H1 (cell line): ENCODE measurements around the gene MEIS2. TPM values are rescaled to one million over a fixed set of nuclear protein-coding genes. Genes with fewer than 3 reads are reported as not detected.

Experiments used
- CTCF ChIA-PET: fragments of 300-600 bp; sonication (Branson Sonifier 250); formaldehyde crosslinking; loops from one replicate; lab custom pipeline; 2021; ENCODE audit not compliant: partially characterized antibody; lab: Charles Lee
- POLR2A ChIA-PET: fragments of 300-600 bp; sonication (Branson Sonifier 250); formaldehyde crosslinking; loops from one replicate; lab custom pipeline; 2021; ENCODE audit warnings: inconsistent platforms; ENCODE audit not compliant: partially characterized antibody; lab: Charles Lee
- DNase-seq, 2 experiments: peaks; one replicate each; pipeline versions ENCODE4 v3.0.0 to v3.0.0-alpha.2; 2010 to 2022; ENCODE audit warnings: low spot score in 2 of 2, low read depth in 1 of 2, mixed read lengths in 1 of 2
- FAIRE-seq: peaks from 2 replicates; lab custom pipeline; 2011; peaks lifted over from hg19 to GRCh38; lab: Jason Lieb, UNC
- H2AFZ ChIP-seq: 2 replicates; pipeline ENCODE4 v1.8.1; 2012; ENCODE audit warnings: low read length, inconsistent platforms
- H2AK5ac ChIP-seq: 2 replicates; pipeline ENCODE4 v1.6.1; 2013; ENCODE audit warnings: low read depth, low read length
- H2BK120ac ChIP-seq: replicated peaks from 2 replicates; pipeline ENCODE3; 2013; ENCODE audit warnings: low read depth, low read length, inconsistent platforms
- H2BK12ac ChIP-seq: 2 replicates; pipeline ENCODE4 v1.6.1; 2013; ENCODE audit warnings: low read depth, low read length
- H2BK15ac ChIP-seq: 2 replicates; pipeline ENCODE4 v1.6.1; 2013; ENCODE audit warnings: low read length
- H2BK20ac ChIP-seq: 2 replicates; pipeline ENCODE4 v1.6.1; 2013; ENCODE audit warnings: low read length
- H2BK5ac ChIP-seq: 2 replicates; pipeline ENCODE4 v1.6.1; 2013; ENCODE audit warnings: low read depth, low read length
- H3K14ac ChIP-seq: 2 replicates; pipeline ENCODE4 v1.6.1; 2013; ENCODE audit warnings: inconsistent platforms; ENCODE audit not compliant: insufficient read length
- H3K18ac ChIP-seq: 2 replicates; pipeline ENCODE4 v1.6.1; 2013; ENCODE audit warnings: low read length; ENCODE audit errors: extremely low read depth
- H3K23ac ChIP-seq: 2 replicates; pipeline ENCODE4 v1.6.1; 2013; ENCODE audit warnings: inconsistent platforms; ENCODE audit not compliant: insufficient read length
- H3K23me2 ChIP-seq: 2 replicates; pipeline ENCODE4 v1.6.1; 2013; ENCODE audit warnings: low read depth, low read length
- H3K27ac ChIP-seq: 2 replicates; pipeline ENCODE4 v1.6.1; 2011; ENCODE audit warnings: low read depth, low read length, inconsistent platforms
- H3K27me3 ChIP-seq, 4 experiments: replicated peaks in 1 of 4; 1 replicate in 1 of 4; 2 replicates in 3 of 4; pipeline versions ENCODE4 v1.6.1 to v1.8.1; 2011 to 2013; ENCODE audit warnings: low read length in 3 of 4, mild to moderate bottlenecking in 3 of 4, inconsistent platforms in 2 of 4, mixed read lengths in 2 of 4, moderate library complexity in 1 of 4; ENCODE audit not compliant: control insufficient read depth in 3 of 4, insufficient read depth in 3 of 4; ENCODE audit errors: extremely low read depth in 1 of 4
- H3K36me3 ChIP-seq, 4 experiments: 2 replicates each; pipeline versions ENCODE4 v1.6.1 to v1.8.1; 2011 to 2013; ENCODE audit warnings: mild to moderate bottlenecking in 4 of 4, low read length in 3 of 4, moderate library complexity in 2 of 4, control low read depth in 1 of 4, inconsistent platforms in 1 of 4; ENCODE audit not compliant: insufficient read depth in 4 of 4, control insufficient read depth in 2 of 4
- H3K4ac ChIP-seq: replicated peaks from 2 replicates; pipeline ENCODE3; 2013; ENCODE audit warnings: low read length, low read depth, mixed read lengths, inconsistent platforms; ENCODE audit not compliant: insufficient read length
- H3K4me1 ChIP-seq, 4 experiments: replicated peaks in 1 of 4; 1 replicate in 1 of 4; 2 replicates in 3 of 4; pipeline versions ENCODE4 v1.6.1 to v1.8.1; 2011 to 2013; ENCODE audit warnings: low read length in 3 of 4, inconsistent platforms in 2 of 4, mixed read lengths in 1 of 4; ENCODE audit not compliant: insufficient read depth in 4 of 4, control insufficient read depth in 3 of 4
- H3K4me2 ChIP-seq, 2 experiments: 2 replicates each; pipeline versions ENCODE4 v1.6.1 to v1.8.1; 2011 to 2013; ENCODE audit warnings: low read depth in 2 of 2, low read length in 2 of 2, control low read depth in 1 of 2, inconsistent platforms in 1 of 2, mild to moderate bottlenecking in 1 of 2; ENCODE audit not compliant: insufficient read depth in 1 of 2
- H3K4me3 ChIP-seq, 4 experiments: fragments of 200-600, 300-600 bp in 1 of 4; sonication (generic), shearing (Covaris generic), sonication (Bioruptor Twin) in 1 of 4; 2 replicates each; pipeline versions ENCODE4 v1.5.1 to v1.8.1; 2011 to 2016; ENCODE audit warnings: low read length in 4 of 4, low read depth in 3 of 4, control low read depth in 2 of 4, inconsistent platforms in 2 of 4, mild to moderate bottlenecking in 2 of 4, mixed read lengths in 1 of 4, moderate library complexity in 1 of 4; ENCODE audit not compliant: insufficient read depth in 2 of 4; ENCODE audit errors: extremely low read depth in 1 of 4
- H3K56ac ChIP-seq: replicated peaks from 2 replicates; pipeline ENCODE3; 2013; ENCODE audit warnings: low read depth, mild to moderate bottlenecking, mixed read lengths, low read length, inconsistent platforms; ENCODE audit not compliant: insufficient read length
- H3K79me1 ChIP-seq: 2 replicates; pipeline ENCODE4 v1.6.1; 2013; ENCODE audit warnings: low read depth, low read length, control low read depth
- H3K79me2 ChIP-seq, 2 experiments: 2 replicates each; pipeline versions ENCODE4 v1.6.1 to v1.8.1; 2012 to 2013; ENCODE audit warnings: low read length in 2 of 2, mild to moderate bottlenecking in 2 of 2, inconsistent platforms in 1 of 2; ENCODE audit not compliant: insufficient read depth in 2 of 2, control insufficient read depth in 1 of 2
- H3K9ac ChIP-seq, 4 experiments: replicated peaks in 1 of 4; 1 replicate in 1 of 4; 2 replicates in 3 of 4; pipeline versions ENCODE4 v1.6.1 to v1.8.1; 2011 to 2013; ENCODE audit warnings: low read depth in 3 of 4, low read length in 3 of 4, control low read depth in 2 of 4, mild to moderate bottlenecking in 2 of 4, moderate library complexity in 2 of 4, inconsistent platforms in 1 of 4; ENCODE audit errors: extremely low read depth in 1 of 4
- H3K9me3 ChIP-seq, 2 experiments: 2 replicates each; pipeline versions ENCODE4 v1.6.1 to v1.8.1; 2012 to 2013; ENCODE audit warnings: mild to moderate bottlenecking in 2 of 2, moderate library complexity in 2 of 2, control low read depth in 1 of 2, inconsistent platforms in 1 of 2, low read depth in 1 of 2, low read length in 1 of 2, mixed read lengths in 1 of 2; ENCODE audit not compliant: insufficient read depth in 2 of 2
- H4K20me1 ChIP-seq, 2 experiments: replicated peaks in 1 of 2; 2 replicates each; pipeline versions ENCODE3 to v1.8.1; 2011 to 2013; ENCODE audit warnings: inconsistent platforms in 2 of 2, low read length in 2 of 2, mild to moderate bottlenecking in 1 of 2; ENCODE audit not compliant: insufficient read depth in 2 of 2, control insufficient read depth in 1 of 2
- H4K5ac ChIP-seq: 2 replicates; pipeline ENCODE4 v1.6.1; 2013; ENCODE audit warnings: low read length, low read depth, mixed read lengths, inconsistent platforms; ENCODE audit not compliant: insufficient read length
- H4K8ac ChIP-seq: 2 replicates; pipeline ENCODE4 v1.8.0; 2013; ENCODE audit warnings: mild to moderate bottlenecking, moderate library complexity, low read length, inconsistent platforms; ENCODE audit not compliant: insufficient read depth; ENCODE audit errors: extremely low read depth
- H4K91ac ChIP-seq: replicated peaks from 2 replicates; pipeline ENCODE3; 2013; ENCODE audit warnings: low read length, mixed read lengths, inconsistent platforms; ENCODE audit not compliant: insufficient read length
- ATF3 ChIP-seq: IDR thresholded peaks from 2 replicates; pipeline ENCODE4 v1.6.1; 2011; ENCODE audit warnings: low read depth, mild to moderate bottlenecking, low read length; ENCODE audit not compliant: insufficient read depth
- HDAC6 ChIP-seq: IDR thresholded peaks from one replicate; pipeline ENCODE4 v1.7.1; 2012; ENCODE audit warnings: low read depth, mild to moderate bottlenecking, inconsistent platforms, low read length, moderate library complexity
- JUN ChIP-seq: IDR thresholded peaks from 2 replicates; pipeline ENCODE4 v1.6.1; 2011; ENCODE audit warnings: low read depth, mild to moderate bottlenecking, improper control_type of control experiment, low read length
- JUND ChIP-seq: IDR thresholded peaks from 2 replicates; pipeline ENCODE4 v1.6.1; 2011; ENCODE audit warnings: mild to moderate bottlenecking, improper control_type of control experiment, low read length
- KDM4A ChIP-seq: IDR thresholded peaks from one replicate; pipeline ENCODE4 v1.7.1; 2012; ENCODE audit warnings: low read depth, mild to moderate bottlenecking, moderate library complexity, low read length, inconsistent platforms; ENCODE audit not compliant: severe bottlenecking
- POU5F1 ChIP-seq: IDR thresholded peaks from 2 replicates; pipeline ENCODE4 v1.6.1; 2011; ENCODE audit warnings: low read depth, mild to moderate bottlenecking, low read length, moderate library complexity
- RBBP5 ChIP-seq: IDR thresholded peaks from 2 replicates; pipeline ENCODE4 v1.7.1; 2012; ENCODE audit warnings: low read depth, mild to moderate bottlenecking, inconsistent platforms, low read length, moderate library complexity, borderline replicate concordance
- RFX5 ChIP-seq: IDR thresholded peaks from 2 replicates; pipeline ENCODE4 v1.6.1; 2011; ENCODE audit warnings: low read depth, low read length, improper control_type of control experiment, borderline replicate concordance
- SIN3A ChIP-seq, 2 experiments: IDR thresholded peaks in 1 of 2; conservative IDR thresholded peaks in 1 of 2; 2 replicates each; pipeline ENCODE4 v1.6.1; 2011 to 2012; ENCODE audit warnings: low read length in 2 of 2, improper control_type of control experiment in 1 of 2, low read depth in 1 of 2, mild to moderate bottlenecking in 1 of 2
- SIRT6 ChIP-seq: IDR thresholded peaks from one replicate; pipeline ENCODE4 v1.7.1; 2012; ENCODE audit warnings: low read length, inconsistent platforms
- TAF1 ChIP-seq: IDR thresholded peaks from 2 replicates; pipeline ENCODE4 v1.6.1; 2011; ENCODE audit warnings: mild to moderate bottlenecking, low read depth, low read length
- TAF7 ChIP-seq: optimal IDR thresholded peaks from 2 replicates; pipeline ENCODE3; 2011; ENCODE audit warnings: low read depth, mild to moderate bottlenecking, inconsistent platforms, low read length, moderate library complexity, borderline replicate concordance
- ZNF274 ChIP-seq: IDR thresholded peaks from 2 replicates; pipeline ENCODE4 v1.7.0; 2012; ENCODE audit warnings: low read length, borderline replicate concordance; ENCODE audit errors: extremely low read depth
- WGBS, 2 experiments: shearing (Covaris generic) in 1 of 2; methylation state at CpG; one replicate each; pipeline versions ENCODE4 v1.1.6 to v1.1.7; 2013 to 2015; ENCODE audit warnings: low lambda C conversion rate in 2 of 2, mixed read lengths in 2 of 2, inconsistent platforms in 1 of 2, low coverage in 1 of 2, missing lambda C conversion rate in 1 of 2; ENCODE audit not compliant: insufficient replicate concordance in 2 of 2, insufficient coverage in 1 of 2, insufficient read length in 1 of 2; ENCODE audit errors: extremely low coverage in 1 of 2, missing lambda C conversion rate in 1 of 2; 5-methylcytosine and 5-hydroxymethylcytosine counted together
- polyA plus RNA-seq, 7 experiments: library from polyadenylated mRNA; depleted of rRNA in 3 of 7; stranded (reverse) in 5 of 7; unstranded in 2 of 7; fragments of >200 nt in 5 of 7; fragments of 200-250 nt in 2 of 7; gene quantifications; 1 replicate in 5 of 7; 2 replicates in 1 of 7; 4 replicates in 1 of 7; pipeline versions ENCODE4 v1.2.1 to v1.2.3, GENCODE V29; 2011 to 2013; ENCODE audit warnings: missing spikeins in 2 of 7, mixed read lengths in 2 of 7
- total RNA-seq: library from RNA; stranded (reverse); fragmentation: NEBNext Ultra II Directional; extraction: Animal tissue kit (Norgen Biotek cat#: 25700); gene quantifications from 2 replicates; pipeline ENCODE4 v1.2.1, GENCODE V29; 2021
- TF ChIP-seq, protein P1 (sequence below): IDR thresholded peaks from 2 replicates; pipeline ENCODE4 v1.6.1; 2012; ENCODE audit warnings: inconsistent platforms

Gene MEIS2
- total and polyA plus RNA-seq, 2 of the 8 experiments (the other 6 are each of a cell fraction or from before 2014, with no cell fraction given), result 0.22 to 1.2 TPM

- no peak overlapping the region for H2AFZ ChIP-seq
- H3K36me3 ChIP-seq, result no peaks in the 10 kb centered on the region
- no peak overlapping the region for H2BK15ac ChIP-seq
- POLR2A ChIA-PET, result no interaction called here
- no peak overlapping the region for H4K5ac ChIP-seq
- H3K23me2 ChIP-seq, result no peaks in the 10 kb centered on the region
- DNase-seq, result no peak
- H3K4me2 ChIP-seq, result no peak overlapping the region
- H3K14ac ChIP-seq, result no peak overlapping the region
- CTCF ChIA-PET, result no interaction called here
- H2BK12ac ChIP-seq, result no peak overlapping the region
- no peaks in the 10 kb centered on the region for H3K9me3 ChIP-seq
- H3K56ac ChIP-seq, result no peak overlapping the region
- no peaks in the 10 kb centered on the region for H3K79me2 ChIP-seq
- H2BK120ac ChIP-seq, result no peak overlapping the region
- no peak overlapping the region for H3K18ac ChIP-seq
- no peaks in the 10 kb centered on the region for H3K27me3 ChIP-seq
- H3K4me1 ChIP-seq, result no peaks in the 10 kb centered on the region
- H3K23ac ChIP-seq, result no peak overlapping the region
- FAIRE-seq, result no peak
- no peak overlapping the region for H3K4ac ChIP-seq
- no peak overlapping the region for H2BK20ac ChIP-seq
- H3K9ac ChIP-seq, result no peak overlapping the region
- H2BK5ac ChIP-seq, result no peak overlapping the region
- no peak overlapping the region for H3K27ac ChIP-seq
- WGBS, 2 experiments, result 96% methylated on average over 1 of the region's 1 CpG; no CpG with 5 or more reads in 1 of the 2 experiments
- no peak overlapping the region for H2AK5ac ChIP-seq
- H4K8ac ChIP-seq, result no peak overlapping the region
- no peak overlapping the region for H3K4me3 ChIP-seq
- H4K91ac ChIP-seq, result no peak overlapping the region
- no peaks in the 10 kb centered on the region for H3K79me1 ChIP-seq
- H4K20me1 ChIP-seq, result no peaks in the 10 kb centered on the region
- TF ChIP-seq TAF7, result no peak
- no peak for TF ChIP-seq POU5F1
- no peak for TF ChIP-seq TAF1
- TF ChIP-seq JUN, result no peak
- TF ChIP-seq, protein P1, sequence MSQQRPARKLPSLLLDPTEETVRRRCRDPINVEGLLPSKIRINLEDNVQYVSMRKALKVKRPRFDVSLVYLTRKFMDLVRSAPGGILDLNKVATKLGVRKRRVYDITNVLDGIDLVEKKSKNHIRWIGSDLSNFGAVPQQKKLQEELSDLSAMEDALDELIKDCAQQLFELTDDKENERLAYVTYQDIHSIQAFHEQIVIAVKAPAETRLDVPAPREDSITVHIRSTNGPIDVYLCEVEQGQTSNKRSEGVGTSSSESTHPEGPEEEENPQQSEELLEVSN, result no peak
- no peak for TF ChIP-seq RFX5
- no peak for TF ChIP-seq SIN3A (conservative IDR thresholded peaks at IDR 0.05 in 1 of 2, IDR thresholded peaks at IDR 0.05 in 1 of 2; ENCODE audit: low read depth in 1 of 2, low read length in 2 of 2)
- no peak for TF ChIP-seq RBBP5
- TF ChIP-seq ZNF274, result no peak
- TF ChIP-seq JUND, result no peak
- no peak for TF ChIP-seq ATF3
- no peak for TF ChIP-seq HDAC6
- TF ChIP-seq SIRT6, result no peak
- TF ChIP-seq KDM4A, result no peak
These were observed 141.7 kb downstream of the MEIS2 start for GRCh38 chr15:36958606-36959005.
